Neural progenitor cell (in vitro differentiated cells): ENCODE measurements around the gene DOK4.

Experiments
- CTCF ChIP-seq: fragments of 200-600 bp; sonication (generic); IDR thresholded peaks from 2 replicates; pipeline ENCODE4 v1.5.1; 2017; ENCODE audit warnings: antibody characterized with exemption, mild to moderate bottlenecking
- EZH2phosphoT487 ChIP-seq: fragments of 200-600 bp; sonication (generic); IDR thresholded peaks from 2 replicates; pipeline ENCODE4 v1.6.1; 2017; ENCODE audit warnings: antibody characterized with exemption

DNA sequence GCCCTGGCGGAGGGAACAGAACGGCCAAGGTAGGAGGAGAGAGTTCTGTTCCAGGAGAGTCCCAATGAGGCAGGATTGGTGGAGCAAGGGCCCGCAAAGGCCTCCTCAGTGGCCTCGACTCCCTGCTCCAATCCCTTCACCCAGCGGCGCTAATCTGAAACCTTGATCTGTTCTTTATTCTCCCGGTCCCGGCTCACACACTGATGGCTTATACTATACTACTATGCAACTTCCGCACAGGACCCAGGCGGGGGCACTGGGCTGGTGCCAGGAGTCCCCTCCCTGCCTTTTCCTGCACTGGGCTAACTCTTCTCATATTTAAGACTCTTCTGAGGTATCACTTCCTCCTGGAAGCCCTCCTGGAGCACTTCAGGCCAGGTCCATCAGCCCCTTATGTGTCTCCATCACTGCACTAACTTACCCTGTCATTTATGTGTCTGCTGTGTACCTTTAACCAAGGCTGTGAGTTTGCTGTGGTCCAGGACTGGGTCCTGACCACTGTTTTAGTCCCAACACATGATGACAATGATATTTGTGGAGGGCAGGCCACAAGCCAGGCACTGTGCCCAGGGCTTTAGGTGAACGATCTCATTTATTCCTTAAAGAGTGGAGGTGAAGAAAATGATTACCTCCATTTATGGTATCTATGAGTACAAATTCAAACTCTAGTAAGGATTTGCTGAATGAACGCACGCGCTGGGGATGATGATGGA lies 43.3 kb upstream of the DOK4 start:
- no peak for TF ChIP-seq CTCF
- TF ChIP-seq EZH2phosphoT487: no peak
